HEK293T (cell line): Measurements from ENCODE around the gene ANKFN1.

ENCODE experiments used
- CTCF ChIA-PET: fragments of 350-600 bp; formaldehyde crosslinking; extraction: SDS; loops from one replicate; lab custom pipeline; 2021; ENCODE audit warnings: antibody characterized with exemption, inconsistent platforms; lab: Yijun Ruan, JAX
- POLR2A ChIA-PET: fragments of 350-600 bp; formaldehyde crosslinking; extraction: SDS; loops from one replicate; lab custom pipeline; 2020; ENCODE audit warnings: antibody characterized with exemption, inconsistent platforms; lab: Yijun Ruan, JAX
- DNase-seq: peaks from one replicate; pipeline ENCODE4 v3.0.0; 2012; ENCODE audit warnings: mixed read lengths; ENCODE audit errors: extremely low spot score
- ARNT ChIP-seq: fragments of 450-650 bp; IDR thresholded peaks from 2 replicates; pipeline ENCODE4 v1.6.1; 2017; ENCODE audit warnings: mild to moderate bottlenecking
- BHLHE40 ChIP-seq: fragments of 450-650 bp; IDR thresholded peaks from 2 replicates; pipeline ENCODE4 v1.6.1; 2016; ENCODE audit warnings: mild to moderate bottlenecking, moderate library complexity, borderline replicate concordance
- CTBP1 ChIP-seq: fragments of 450-650 bp; IDR thresholded peaks from 2 replicates; pipeline ENCODE4 v1.6.1; 2016; ENCODE audit warnings: borderline replicate concordance
- ELF4 ChIP-seq: fragments of 450-650 bp; IDR thresholded peaks from 2 replicates; pipeline ENCODE4 v1.6.1; 2017; ENCODE audit warnings: antibody characterized with exemption
- FOXA1 ChIP-seq: fragments of 450-650 bp; IDR thresholded peaks from 2 replicates; pipeline ENCODE4 v1.6.1; 2016; ENCODE audit warnings: mild to moderate bottlenecking
- FOXK2 ChIP-seq: fragments of 450-650 bp; IDR thresholded peaks from 2 replicates; pipeline ENCODE4 v1.6.1; 2016; ENCODE audit warnings: mild to moderate bottlenecking
- FOXM1 ChIP-seq: fragments of 450-650 bp; IDR thresholded peaks from 2 replicates; pipeline ENCODE4 v1.6.1; 2017; ENCODE audit warnings: mild to moderate bottlenecking, borderline replicate concordance
- HDGF ChIP-seq: fragments of 450-650 bp; IDR thresholded peaks from 2 replicates; pipeline ENCODE4 v1.6.1; 2017; ENCODE audit warnings: antibody characterized with exemption, borderline replicate concordance
- L3MBTL2 ChIP-seq: fragments of 450-650 bp; conservative IDR thresholded peaks from 2 replicates; pipeline ENCODE4 v1.6.1; 2016; ENCODE audit warnings: mild to moderate bottlenecking
- LEF1 ChIP-seq: fragments of 450-650 bp; IDR thresholded peaks from 2 replicates; pipeline ENCODE4 v1.6.1; 2017; ENCODE audit warnings: mild to moderate bottlenecking, borderline replicate concordance
- NFRKB ChIP-seq: fragments of 450-650 bp; IDR thresholded peaks from 2 replicates; pipeline ENCODE4 v1.6.1; 2016; ENCODE audit warnings: mild to moderate bottlenecking, moderate library complexity
- PKNOX1 ChIP-seq: fragments of 450-650 bp; IDR thresholded peaks from 2 replicates; pipeline ENCODE4 v1.6.1; 2016
- SP1 ChIP-seq: fragments of 450-650 bp; IDR thresholded peaks from 2 replicates; pipeline ENCODE4 v1.6.1; 2017
- SUZ12 ChIP-seq: fragments of 450-650 bp; IDR thresholded peaks from 2 replicates; pipeline ENCODE4 v1.6.1; 2016; ENCODE audit warnings: mild to moderate bottlenecking
- TARDBP ChIP-seq: fragments of 450-650 bp; IDR thresholded peaks from 2 replicates; pipeline ENCODE4 v1.6.1; 2016
- ZNF384 ChIP-seq: fragments of 450-650 bp; IDR thresholded peaks from 2 replicates; pipeline ENCODE4 v1.6.1; 2016

ANKFN1 gene

GRCh38 chr17:56131431-56131830, 21.8 kb upstream of the ANKFN1 start:
- CTCF ChIA-PET: no interaction called here
- POLR2A ChIA-PET: no interaction called here
- TF ChIP-seq BHLHE40 (no peak), PKNOX1 (no peak), FOXK2 (no peak)
- no peak for DNase-seq

- POLR2A ChIA-PET: no interaction called here
- TF ChIP-seq L3MBTL2 (no peak), SUZ12 (no peak)
- CTCF ChIA-PET: no interaction called here
- DNase-seq: no peak
Observed at GRCh38 chr17:56136301-56136700, 17.0 kb upstream of the ANKFN1 start.

- POLR2A ChIA-PET: no interaction called here
- CTCF ChIA-PET: no interaction called here
- TF ChIP-seq LEF1 (no peak), FOXK2 (no peak), TARDBP (no peak), ARNT (no peak), SP1 (no peak)
- DNase-seq: no peak
Observed at GRCh38 chr17:56141046-56141839, 12.0 kb upstream of the ANKFN1 start.

- ChIA-PET CTCF (no interaction called here), POLR2A (no interaction called here)
- TF ChIP-seq ARNT: no peak
- no peak for TF ChIP-seq BHLHE40
- TF ChIP-seq PKNOX1: no peak
- no peak for TF ChIP-seq L3MBTL2
- TF ChIP-seq HDGF: no peak
- no peak for TF ChIP-seq FOXK2
- TF ChIP-seq NFRKB: no peak
- TF ChIP-seq ELF4: no peak
- TF ChIP-seq CTBP1: no peak
- no peak for TF ChIP-seq FOXM1
- no peak for TF ChIP-seq SP1
- no peak for TF ChIP-seq TARDBP
- DNase-seq: no peak
Observed at GRCh38 chr17:56142325-56142724, 10.9 kb upstream of the ANKFN1 start.

- ChIA-PET POLR2A (no interaction called here), CTCF (no interaction called here)
- TF ChIP-seq CTBP1 (no peak), SUZ12 (no peak)
- no peak for DNase-seq
Observed at GRCh38 chr17:56142781-56143180, 10.5 kb upstream of the ANKFN1 start.

- CTCF ChIA-PET: no interaction called here
- POLR2A ChIA-PET: no interaction called here
- no peak for DNase-seq
- no peak for TF ChIP-seq L3MBTL2
- TF ChIP-seq BHLHE40: no peak
- no peak for TF ChIP-seq FOXM1
- no peak for TF ChIP-seq ELF4
- no peak for TF ChIP-seq PKNOX1
- no peak for TF ChIP-seq TARDBP
- no peak for TF ChIP-seq FOXK2
- TF ChIP-seq LEF1: no peak
Observed at GRCh38 chr17:56144223-56144622, 9.1 kb upstream of the ANKFN1 start.

- POLR2A ChIA-PET: no interaction called here
- CTCF ChIA-PET: no interaction called here
- no peak for DNase-seq
Observed at GRCh38 chr17:56146534-56146933, 6.7 kb upstream of the ANKFN1 start.

More at GRCh38 chr17:56146534-56146933, 6.7 kb upstream of the ANKFN1 start:
- TF ChIP-seq NFRKB: no peak
- TF ChIP-seq FOXA1: no peak
- TF ChIP-seq LEF1: no peak
- TF ChIP-seq FOXM1: no peak
- TF ChIP-seq SUZ12: no peak
- no peak for TF ChIP-seq PKNOX1
- no peak for TF ChIP-seq ELF4
- no peak for TF ChIP-seq ZNF384
- TF ChIP-seq ARNT: no peak
